ENCODE measurements around the gene KCTD5.

Gene KCTD5

GRCh38 chr16:2715966-2716885 is 33.9 kb downstream of the KCTD5 start:
- CTCF ChIA-PET = no interaction called here
- no peak for DNase-seq (ENCODE audit: extremely low spot score)
- POLR2A ChIA-PET = interaction anchor here (1.1 kb wide), 1 partner anchor 35 kb away, joined by 3 read pairs; no protein-coding TSS in a partner anchor
- TF ChIP-seq PKNOX1 (IDR thresholded peaks at IDR 0.05) = no peak
- no peak for TF ChIP-seq FOXK2 (IDR thresholded peaks at IDR 0.05)
- TF ChIP-seq FOXA1 (IDR thresholded peaks at IDR 0.05) = no peak
- no peak for TF ChIP-seq BHLHE40 (IDR thresholded peaks at IDR 0.05; ENCODE audit: borderline replicate concordance)
- TF ChIP-seq L3MBTL2 (conservative IDR thresholded peaks at IDR 0.05) = no peak
- TF ChIP-seq NFRKB (IDR thresholded peaks at IDR 0.05) = no peak
- TF ChIP-seq SUZ12 (IDR thresholded peaks at IDR 0.05) = no peak
- no peak for TF ChIP-seq ELF4 (IDR thresholded peaks at IDR 0.05)
- no peak for TF ChIP-seq HDGF (IDR thresholded peaks at IDR 0.05; ENCODE audit: borderline replicate concordance)
- TF ChIP-seq LEF1 (IDR thresholded peaks at IDR 0.05; ENCODE audit: borderline replicate concordance) = no peak

GRCh38 chr16:2716948-2717347 is 34.6 kb downstream of the KCTD5 start:
- ChIA-PET POLR2A (interaction anchor here (1.1 kb wide), 1 partner anchor 35 kb away, joined by 3 read pairs; no protein-coding TSS in a partner anchor), CTCF (no interaction called here)
- TF ChIP-seq TARDBP (IDR thresholded peaks at IDR 0.05) (no peak), FOXK2 (IDR thresholded peaks at IDR 0.05) (no peak), SP1 (IDR thresholded peaks at IDR 0.05) (no peak), NFRKB (IDR thresholded peaks at IDR 0.05) (no peak), FOXM1 (IDR thresholded peaks at IDR 0.05; ENCODE audit: borderline replicate concordance) (no peak), ZNF384 (IDR thresholded peaks at IDR 0.05) (no peak), CTBP1 (IDR thresholded peaks at IDR 0.05; ENCODE audit: borderline replicate concordance) (no peak), ARNT (IDR thresholded peaks at IDR 0.05) (no peak)
- DNase-seq (ENCODE audit: extremely low spot score) = no peak

- no peak for TF ChIP-seq ELF4 (IDR thresholded peaks at IDR 0.05)
- TF ChIP-seq ARNT (IDR thresholded peaks at IDR 0.05) = no peak
- no peak for TF ChIP-seq PKNOX1 (IDR thresholded peaks at IDR 0.05)
- no peak for TF ChIP-seq CTBP1 (IDR thresholded peaks at IDR 0.05; ENCODE audit: borderline replicate concordance)
- TF ChIP-seq TARDBP (IDR thresholded peaks at IDR 0.05) = no peak
- TF ChIP-seq BHLHE40 (IDR thresholded peaks at IDR 0.05; ENCODE audit: borderline replicate concordance) = no peak
- TF ChIP-seq FOXA1 (IDR thresholded peaks at IDR 0.05) = no peak
- TF ChIP-seq SP1 (IDR thresholded peaks at IDR 0.05) = no peak
- TF ChIP-seq L3MBTL2 (conservative IDR thresholded peaks at IDR 0.05) = no peak
- no peak for TF ChIP-seq HDGF (IDR thresholded peaks at IDR 0.05; ENCODE audit: borderline replicate concordance)
- TF ChIP-seq FOXK2 (IDR thresholded peaks at IDR 0.05) = no peak
- TF ChIP-seq NFRKB (IDR thresholded peaks at IDR 0.05) = no peak
- no peak for TF ChIP-seq SUZ12 (IDR thresholded peaks at IDR 0.05)
- CTCF ChIA-PET = interaction anchor here (0.6 kb wide), 1 partner anchor 994 kb away, joined by 3 read pairs; no protein-coding TSS in a partner anchor
- POLR2A ChIA-PET = no interaction called here
- DNase-seq (ENCODE audit: extremely low spot score) = no peak
Measured at GRCh38 chr16:2717383-2718263, 35.3 kb downstream of the KCTD5 start.

- no peak for DNase-seq (ENCODE audit: extremely low spot score)
- TF ChIP-seq NFRKB (IDR thresholded peaks at IDR 0.05) (no peak), BHLHE40 (IDR thresholded peaks at IDR 0.05; ENCODE audit: borderline replicate concordance) (no peak), SP1 (IDR thresholded peaks at IDR 0.05) (no peak), FOXA1 (IDR thresholded peaks at IDR 0.05) (no peak), L3MBTL2 (conservative IDR thresholded peaks at IDR 0.05) (no peak), CTBP1 (IDR thresholded peaks at IDR 0.05; ENCODE audit: borderline replicate concordance) (no peak), HDGF (IDR thresholded peaks at IDR 0.05; ENCODE audit: borderline replicate concordance) (no peak), SUZ12 (IDR thresholded peaks at IDR 0.05) (no peak), ZNF384 (IDR thresholded peaks at IDR 0.05) (no peak), LEF1 (IDR thresholded peaks at IDR 0.05; ENCODE audit: borderline replicate concordance) (no peak), FOXK2 (IDR thresholded peaks at IDR 0.05) (no peak), FOXM1 (IDR thresholded peaks at IDR 0.05; ENCODE audit: borderline replicate concordance) (no peak), ARNT (IDR thresholded peaks at IDR 0.05) (no peak), PKNOX1 (IDR thresholded peaks at IDR 0.05) (no peak), ELF4 (IDR thresholded peaks at IDR 0.05) (no peak), TARDBP (IDR thresholded peaks at IDR 0.05) (no peak)
- CTCF ChIA-PET = interaction anchor here (0.6 kb wide), 1 partner anchor 14 kb away, joined by 3 read pairs; no protein-coding TSS in a partner anchor
- POLR2A ChIA-PET = interaction anchor here (0.9 to 2.2 kb wide), 3 partner anchors 11 to 37 kb away, joined by 4 to 7 read pairs (median 5); partner anchors contain the start of gene KCTD5
Measured at GRCh38 chr16:2719328-2720063, 37.2 kb downstream of the KCTD5 start.
